ENCODE results near the gene TXNDC12. TPM values are rescaled to one million over a fixed set of nuclear protein-coding genes. Genes with fewer than 3 reads are reported as not detected.
A peak's percentile ranks its signal among the peaks of the same experiment; 100 is the strongest.

Gene TXNDC12
- total and polyA plus RNA-seq, 9 of the 15 experiments (the other 6 are each of a cell fraction or from before 2014, with no cell fraction given) = 17.0 to 60.8 (median 37.8) TPM

DNA sequence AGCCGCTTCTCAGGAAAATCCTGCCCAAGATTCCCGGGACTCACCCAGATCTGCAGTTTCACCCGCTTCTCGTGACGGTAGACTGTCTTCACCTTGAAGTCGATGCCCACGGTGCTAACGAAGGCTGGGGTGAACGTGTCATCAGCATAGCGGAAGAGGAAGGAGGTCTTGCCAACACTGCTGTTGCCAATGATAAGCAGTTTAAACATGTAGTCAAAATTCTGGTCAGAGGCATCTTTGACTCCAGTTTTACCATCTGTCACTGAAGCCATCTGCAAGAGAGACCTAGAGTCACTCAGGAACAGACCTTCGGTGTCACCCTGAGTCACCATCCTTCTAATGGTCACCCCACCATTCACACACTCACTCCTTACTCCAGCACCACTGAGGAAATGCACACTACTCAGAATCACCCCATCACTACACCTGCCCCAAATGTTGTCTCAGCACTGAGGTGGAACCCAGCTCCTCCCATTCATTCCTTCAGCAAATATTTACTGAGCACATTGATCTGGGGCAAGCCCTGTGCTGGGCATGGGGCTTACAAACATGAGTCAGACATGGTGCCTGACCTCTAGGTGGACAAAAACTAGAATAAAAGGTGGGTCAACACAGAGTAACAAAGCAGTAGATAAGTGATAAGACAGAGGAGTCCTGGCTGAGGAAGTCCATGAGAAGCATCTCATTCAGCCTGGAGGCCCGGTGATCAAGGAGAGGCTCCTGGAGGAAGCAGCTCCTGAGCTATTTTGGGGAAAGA lies 78.0 kb downstream of the TXNDC12 start:
- ATAC-seq (peak; percentile 50), FAIRE-seq (no peak), DNase-seq (ENCODE audit: extremely low read depth in 1 of 4, low spot score in 3 of 4) (no peak)
- Histone ChIP-seq H3K9me1 (ENCODE audit: control insufficient read depth, insufficient read depth, low read length) (no peaks in the 10 kb centered on the region), H3K79me2 (ENCODE audit: control insufficient read depth, insufficient read depth, low read length) (no peaks in the 10 kb centered on the region), H3K27me3 (ENCODE audit: control insufficient read depth in 2 of 2, insufficient read depth in 2 of 2, low read length in 2 of 2) (no peaks in the 10 kb centered on the region), H2AFZ (ENCODE audit: low read depth, low read length) (no peak overlapping the region; the same call in 1 of the 2 replicates), H3K36me3 (ENCODE audit: control insufficient read depth, insufficient read depth, low read length) (no peaks in the 10 kb centered on the region), H3K4me3 (no peak overlapping the region), H3K4me1 (replicated peaks in 1 of 2; ENCODE audit: control insufficient read depth in 2 of 2, insufficient read depth in 2 of 2, low read length in 2 of 2) (peaks cover 0 to 8% of the 10 kb centered on the region in 2 experiments; a peak in 4 of 5 replicates), H3K9ac (ENCODE audit: insufficient read depth in 1 of 2, low read depth in 2 of 2, low read length in 2 of 2) (peak overlapping the region in 1 of 2 experiments; percentile 49; a peak in 1 of 4 replicates), H4K20me1 (replicated peaks; ENCODE audit: control insufficient read depth, insufficient read depth, low read length) (no peaks in the 10 kb centered on the region), H3K4me2 (ENCODE audit: insufficient read depth, low read length) (no peak overlapping the region), H3K9me3 (replicated peaks; ENCODE audit: control insufficient read depth, insufficient read depth, low read depth, low read length) (no peaks in the 10 kb centered on the region), H3K27ac (ENCODE audit: extremely low read depth, low read depth, low read length) (no peak overlapping the region)
- intact Hi-C loops (cut with micrococcal nuclease) = no loop called here
- CTCF ChIA-PET (ENCODE audit: low intra/inter-chr PET ratio) = no interaction called here
- WGBS (ENCODE audit: insufficient coverage, low coverage, missing lambda C conversion rate) = 44% methylated on average over 12 of the region's 12 CpGs
- POLR2A ChIA-PET = interaction anchor here (1.2 kb wide), 1 partner anchor 12 kb away, joined by 3 read pairs; no protein-coding TSS in a partner anchor
- BruUV-seq (replicated peaks) = no TSS peak
- in situ Hi-C loops (cut with MboI) = no loop called here
- TF ChIP-seq MXI1 (IDR thresholded peaks at IDR 0.05; ENCODE audit: low read depth, low read length) (no peak), BRF1 (IDR thresholded peaks at IDR 0.05; ENCODE audit: borderline replicate concordance, extremely low read depth, insufficient read length) (no peak), CBFA2T2 (conservative IDR thresholded peaks at IDR 0.05) (0 out of 2 replicates have a peak, but pooled peaks have one; percentile 4), ELF4 (CRISPR knock-in tag; IDR thresholded peaks at IDR 0.05) (no peak), CBFA2T3 (IDR thresholded peaks at IDR 0.05) (peak; percentile 26; the same call in 1 of the 2 replicates), ZFP36 (IDR thresholded peaks at IDR 0.05; ENCODE audit: low read depth, low read length, partially characterized antibody) (peak; percentile 25)
